ENCODE measurements around the gene CLEC2A.

The CLEC2A gene

DNA sequence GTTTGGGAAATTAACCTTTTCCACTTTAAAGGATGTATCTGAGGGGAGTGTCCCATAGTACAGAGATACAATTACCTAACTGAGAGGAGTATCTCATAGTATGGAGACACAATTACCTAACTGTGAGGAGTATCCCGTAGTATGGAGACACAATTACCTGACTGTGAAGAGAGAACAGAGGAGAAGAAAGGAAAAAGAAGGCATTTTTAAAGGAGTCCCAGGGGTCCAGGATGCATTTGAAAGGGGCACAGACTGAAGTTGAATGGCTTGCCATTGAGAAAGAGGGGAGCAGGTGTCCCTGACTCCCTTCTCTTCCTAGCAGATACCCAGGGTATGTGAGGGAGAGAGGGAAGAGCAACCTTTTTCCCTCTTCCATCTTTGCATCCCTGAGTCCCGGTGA lies 33.0 kb downstream of the CLEC2A start:
- no peak for DNase-seq (ENCODE audit: low read depth, low spot score)
- in situ Hi-C loops (cut with HindIII; ENCODE audit: low sequenced_read_pairs): no loop called here
- no peak for TF ChIP-seq CTCF (IDR thresholded peaks at IDR 0.05; ENCODE audit: low read depth, low read length)
- H3K4me3 ChIP-seq (ENCODE audit: low read depth, low read length): no peak overlapping the region

DNA sequence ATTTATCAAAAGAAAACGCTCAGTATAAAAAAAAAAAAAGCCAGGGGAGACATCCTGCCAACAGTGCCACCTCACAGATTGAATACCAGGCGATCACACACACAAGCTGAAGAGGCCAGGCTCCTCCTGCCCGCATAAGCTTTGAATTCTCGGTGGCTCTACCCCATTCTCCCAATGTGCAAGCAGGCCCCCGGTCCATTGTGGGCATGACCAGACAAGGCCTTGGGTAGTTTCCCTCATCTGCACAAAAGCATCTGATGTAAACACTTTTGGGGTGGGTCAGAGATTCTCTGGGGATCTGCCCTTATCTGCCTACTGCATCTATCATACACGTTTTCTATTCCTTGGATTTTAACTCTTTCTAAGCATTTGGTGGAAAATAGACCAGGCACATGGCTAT lies 34.6 kb downstream of the CLEC2A start:
- DNase-seq (ENCODE audit: low read depth, low spot score): no peak
- H3K4me3 ChIP-seq (ENCODE audit: low read depth, low read length): no peak overlapping the region
- TF ChIP-seq CTCF (IDR thresholded peaks at IDR 0.05; ENCODE audit: low read depth, low read length): no peak
- in situ Hi-C loops (cut with HindIII; ENCODE audit: low sequenced_read_pairs): no loop called here

DNA sequence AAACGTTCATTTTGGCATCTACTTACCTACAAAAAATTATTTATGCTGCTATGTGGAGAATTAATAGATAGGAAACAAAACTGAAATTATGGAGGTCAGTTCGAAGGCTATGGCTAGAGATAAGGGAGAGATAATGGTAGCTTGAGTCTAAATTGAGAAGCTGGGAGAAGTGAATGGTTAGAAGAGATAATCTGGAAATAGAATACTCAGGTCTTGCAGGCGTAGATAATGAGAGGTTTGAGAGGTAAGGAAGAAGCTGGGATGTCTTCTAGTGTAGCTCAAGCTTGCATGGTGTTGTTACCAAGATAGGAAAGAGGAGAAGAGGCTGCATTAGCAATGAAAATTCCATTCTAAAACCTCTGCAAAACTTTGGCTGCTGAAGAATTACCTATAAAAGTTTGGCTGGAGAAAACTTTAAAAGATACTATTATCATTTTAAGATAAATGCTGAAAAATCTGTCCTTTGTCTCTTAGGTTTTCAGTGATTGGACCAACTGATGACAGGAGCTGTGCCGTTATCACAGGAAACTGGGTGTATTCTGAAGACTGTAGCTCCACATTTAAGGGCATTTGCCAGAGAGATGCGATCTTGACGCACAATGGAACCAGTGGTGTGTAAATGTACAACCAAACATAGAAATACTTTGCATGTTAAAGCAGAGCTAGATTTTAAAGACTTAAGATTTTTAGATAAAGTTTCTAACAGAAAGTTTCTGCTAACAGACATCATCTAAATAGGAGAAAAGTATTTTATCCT lies 36.8 kb downstream of the CLEC2A start:
- no peak for DNase-seq (ENCODE audit: low read depth, low spot score)
- in situ Hi-C loops (cut with HindIII; ENCODE audit: low sequenced_read_pairs): no loop called here
- no peak overlapping the region for H3K4me3 ChIP-seq (ENCODE audit: low read depth, low read length)
- TF ChIP-seq CTCF (IDR thresholded peaks at IDR 0.05; ENCODE audit: low read depth, low read length): no peak

- DNase-seq (ENCODE audit: low read depth, low spot score): no peak
- in situ Hi-C loops (cut with HindIII; ENCODE audit: low sequenced_read_pairs): no loop called here
These were observed 43.4 kb downstream of the CLEC2A start for GRCh38 chr12:9888665-9889273.

DNA sequence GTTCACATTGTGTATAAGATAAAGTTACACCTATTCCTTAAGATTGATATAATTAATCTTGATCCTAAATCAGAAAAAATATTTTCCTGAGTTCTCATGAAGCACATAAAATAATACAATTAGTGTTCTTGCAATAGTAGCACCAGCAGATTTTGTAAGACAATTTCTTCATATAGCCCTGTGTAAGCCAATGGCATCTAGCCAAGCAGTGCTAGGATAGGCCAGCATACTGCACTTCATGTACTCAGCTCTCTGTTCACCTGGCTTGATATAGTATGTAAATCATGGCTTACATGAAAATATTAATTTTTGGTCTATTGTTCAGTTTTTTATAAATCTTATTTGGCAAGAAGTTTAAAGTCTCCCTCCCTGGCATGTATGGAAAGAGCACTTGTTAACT lies 49.0 kb downstream of the CLEC2A start:
- no peak overlapping the region for H3K4me3 ChIP-seq (ENCODE audit: low read depth, low read length)
- in situ Hi-C loops (cut with HindIII; ENCODE audit: low sequenced_read_pairs): no loop called here
- no peak for DNase-seq (ENCODE audit: low read depth, low spot score)
- TF ChIP-seq CTCF (IDR thresholded peaks at IDR 0.05; ENCODE audit: low read depth, low read length): no peak

More at GRCh38 chr12:9888665-9889273, 43.4 kb downstream of the CLEC2A start:
- no peak overlapping the region for H3K4me3 ChIP-seq (ENCODE audit: low read depth, low read length)
- no peak for TF ChIP-seq CTCF (IDR thresholded peaks at IDR 0.05; ENCODE audit: low read depth, low read length)

- no peak for TF ChIP-seq CTCF (IDR thresholded peaks at IDR 0.05; ENCODE audit: low read depth, low read length)
- no peak for DNase-seq (ENCODE audit: low read depth, low spot score)
- no peak overlapping the region for H3K4me3 ChIP-seq (ENCODE audit: low read depth, low read length)
- in situ Hi-C loops (cut with HindIII; ENCODE audit: low sequenced_read_pairs): no loop called here
These were observed 50.2 kb downstream of the CLEC2A start for GRCh38 chr12:9881988-9882387.

Measured in astrocyte of the spinal cord (primary cell).